ENCODE results near the gene PDZD11.

The PDZD11 gene

GRCh38 chrX:70257423-70258288 lies 32.1 kb downstream of the PDZD11 start:
- no peak for TF ChIP-seq NFIC (IDR thresholded peaks at IDR 0.05)
- TF ChIP-seq CREB1 (IDR thresholded peaks at IDR 0.05; ENCODE audit: low read depth), result no peak
- no peak for TF ChIP-seq ZBTB7A (IDR thresholded peaks at IDR 0.05; ENCODE audit: low read depth)
- no peak for TF ChIP-seq TAF1 (IDR thresholded peaks at IDR 0.05; ENCODE audit: low read depth)
- no peak for TF ChIP-seq CEBPB (IDR thresholded peaks at IDR 0.05)
- TF ChIP-seq EGR1 (IDR thresholded peaks at IDR 0.05), result no peak
- no peak for TF ChIP-seq TCF12 (IDR thresholded peaks at IDR 0.05; ENCODE audit: low read depth)
- no peak for TF ChIP-seq RAD21 (IDR thresholded peaks at IDR 0.05; ENCODE audit: low read depth)
- TF ChIP-seq USF1 (IDR thresholded peaks at IDR 0.05), result no peak
- TF ChIP-seq TEAD4 (IDR thresholded peaks at IDR 0.05), result no peak
- TF ChIP-seq YY1 (IDR thresholded peaks at IDR 0.05; ENCODE audit: low read depth), result no peak
- no peak for TF ChIP-seq MAX (IDR thresholded peaks at IDR 0.05)
- TF ChIP-seq EP300 (IDR thresholded peaks at IDR 0.05; ENCODE audit: borderline replicate concordance), result no peak
- TF ChIP-seq FOXM1 (IDR thresholded peaks at IDR 0.05; ENCODE audit: borderline replicate concordance, low read depth), result no peak
- TF ChIP-seq REST (IDR thresholded peaks at IDR 0.05; ENCODE audit: low read depth), result no peak

GRCh38 chrX:70255452-70255851 lies 34.3 kb downstream of the PDZD11 start:
- TF ChIP-seq TCF12 (IDR thresholded peaks at IDR 0.05; ENCODE audit: low read depth), result no peak
- no peak for TF ChIP-seq TAF1 (IDR thresholded peaks at IDR 0.05; ENCODE audit: low read depth)
- TF ChIP-seq CEBPB (IDR thresholded peaks at IDR 0.05), result no peak
- no peak for TF ChIP-seq NFIC (IDR thresholded peaks at IDR 0.05)
- TF ChIP-seq RAD21 (IDR thresholded peaks at IDR 0.05; ENCODE audit: low read depth), result no peak

- TF ChIP-seq RAD21 (IDR thresholded peaks at IDR 0.05; ENCODE audit: low read depth), result no peak
- no peak for TF ChIP-seq CREB1 (IDR thresholded peaks at IDR 0.05; ENCODE audit: low read depth)
- no peak for TF ChIP-seq MAX (IDR thresholded peaks at IDR 0.05)
- no peak for TF ChIP-seq USF1 (IDR thresholded peaks at IDR 0.05)
- TF ChIP-seq YY1 (IDR thresholded peaks at IDR 0.05; ENCODE audit: low read depth), result no peak
- no peak for TF ChIP-seq REST (IDR thresholded peaks at IDR 0.05; ENCODE audit: low read depth)
- no peak for TF ChIP-seq TAF1 (IDR thresholded peaks at IDR 0.05; ENCODE audit: low read depth)
- TF ChIP-seq CEBPB (IDR thresholded peaks at IDR 0.05), result no peak
- TF ChIP-seq TEAD4 (IDR thresholded peaks at IDR 0.05), result no peak
- TF ChIP-seq EP300 (IDR thresholded peaks at IDR 0.05; ENCODE audit: borderline replicate concordance), result no peak
- no peak for TF ChIP-seq TCF12 (IDR thresholded peaks at IDR 0.05; ENCODE audit: low read depth)
- TF ChIP-seq NFIC (IDR thresholded peaks at IDR 0.05), result no peak
- TF ChIP-seq FOXM1 (IDR thresholded peaks at IDR 0.05; ENCODE audit: borderline replicate concordance, low read depth), result no peak
- no peak for TF ChIP-seq EGR1 (IDR thresholded peaks at IDR 0.05)
- no peak for TF ChIP-seq ZBTB7A (IDR thresholded peaks at IDR 0.05; ENCODE audit: low read depth)
These were observed 34.8 kb downstream of the PDZD11 start for GRCh38 chrX:70254909-70255308.

- no peak for TF ChIP-seq EP300 (IDR thresholded peaks at IDR 0.05; ENCODE audit: borderline replicate concordance)
- no peak for TF ChIP-seq REST (IDR thresholded peaks at IDR 0.05; ENCODE audit: low read depth)
- no peak for TF ChIP-seq CREB1 (IDR thresholded peaks at IDR 0.05; ENCODE audit: low read depth)
- no peak for TF ChIP-seq EGR1 (IDR thresholded peaks at IDR 0.05)
- TF ChIP-seq TAF1 (IDR thresholded peaks at IDR 0.05; ENCODE audit: low read depth), result no peak
- TF ChIP-seq TCF12 (IDR thresholded peaks at IDR 0.05; ENCODE audit: low read depth), result no peak
- TF ChIP-seq FOXM1 (IDR thresholded peaks at IDR 0.05; ENCODE audit: borderline replicate concordance, low read depth), result no peak
- TF ChIP-seq USF1 (IDR thresholded peaks at IDR 0.05), result no peak
- no peak for TF ChIP-seq YY1 (IDR thresholded peaks at IDR 0.05; ENCODE audit: low read depth)
- TF ChIP-seq NFIC (IDR thresholded peaks at IDR 0.05), result no peak
- no peak for TF ChIP-seq ZBTB7A (IDR thresholded peaks at IDR 0.05; ENCODE audit: low read depth)
- TF ChIP-seq CEBPB (IDR thresholded peaks at IDR 0.05), result no peak
- no peak for TF ChIP-seq MAX (IDR thresholded peaks at IDR 0.05)
- no peak for TF ChIP-seq RAD21 (IDR thresholded peaks at IDR 0.05; ENCODE audit: low read depth)
- no peak for TF ChIP-seq TEAD4 (IDR thresholded peaks at IDR 0.05)
These were observed 35.7 kb downstream of the PDZD11 start for GRCh38 chrX:70254063-70254400.
